Tongue (tissue), 2 donors: ENCODE data around the gene LMO3. TPM values are rescaled to one million over a fixed set of nuclear protein-coding genes. Genes with fewer than 3 reads are reported as not detected.
A peak's percentile ranks its signal among the peaks of the same experiment; 100 is the strongest.
"Not testable (repeated sequence)": the region's sequence is repeated elsewhere in the genome, so short reads cannot be mapped to it uniquely, and the experiment has no call there.

Experiments used
- DNase-seq: peaks from one replicate; pipeline ENCODE4 v3.0.0-alpha.2; 2015
- total RNA-seq: library from RNA; depleted of rRNA; stranded (reverse); fragments of >200 nt; gene quantifications from one replicate; pipeline ENCODE4 v1.2.3, GENCODE V29; 2014

The LMO3 gene
- total RNA-seq, 1 donor from 2014 or later: 7.2 TPM

DNA sequence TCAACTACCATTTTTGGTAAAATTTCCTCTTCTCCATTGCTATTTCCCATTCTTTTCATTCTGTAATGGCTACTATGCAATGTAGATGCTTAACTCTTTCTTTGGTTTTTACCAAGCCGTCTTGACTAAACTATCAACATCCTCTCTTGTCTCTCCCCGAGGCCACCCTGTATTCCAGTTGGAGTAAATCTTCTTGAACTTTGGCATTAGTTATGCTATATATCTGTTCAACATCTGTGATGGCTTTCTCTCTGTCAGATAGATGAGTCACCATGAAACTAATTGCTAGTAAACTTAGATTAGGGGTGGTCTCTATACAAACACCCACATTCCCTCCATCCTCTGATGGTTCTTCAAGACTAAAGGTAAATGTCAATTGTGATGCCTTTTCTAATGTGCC, 63.4 kb downstream of the LMO3 start:
- no peak for DNase-seq

GRCh38 chr12:16537652-16538051, 68.3 kb downstream of the LMO3 start:
- not testable (repeated sequence) for DNase-seq

DNA sequence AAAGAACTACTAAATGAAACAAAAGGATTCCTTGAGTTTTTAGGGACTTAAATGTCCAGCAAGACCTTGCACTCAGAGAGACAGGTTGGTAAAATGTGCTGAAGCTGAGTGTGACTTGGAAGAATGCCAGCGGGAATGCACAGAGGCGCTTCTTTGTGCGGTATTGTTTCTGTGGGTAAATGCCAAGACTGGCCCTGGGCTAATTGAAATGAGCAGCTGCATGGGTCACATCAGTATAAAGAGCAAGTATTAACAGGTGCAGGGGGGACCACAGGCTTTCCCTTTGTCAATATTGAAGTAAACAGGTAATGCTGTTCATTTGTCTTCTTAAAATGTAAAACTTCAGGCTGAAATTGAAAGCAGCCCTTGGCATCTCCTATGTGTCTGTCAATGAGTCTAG, 74.3 kb downstream of the LMO3 start:
- DNase-seq: peak; percentile 91

DNA sequence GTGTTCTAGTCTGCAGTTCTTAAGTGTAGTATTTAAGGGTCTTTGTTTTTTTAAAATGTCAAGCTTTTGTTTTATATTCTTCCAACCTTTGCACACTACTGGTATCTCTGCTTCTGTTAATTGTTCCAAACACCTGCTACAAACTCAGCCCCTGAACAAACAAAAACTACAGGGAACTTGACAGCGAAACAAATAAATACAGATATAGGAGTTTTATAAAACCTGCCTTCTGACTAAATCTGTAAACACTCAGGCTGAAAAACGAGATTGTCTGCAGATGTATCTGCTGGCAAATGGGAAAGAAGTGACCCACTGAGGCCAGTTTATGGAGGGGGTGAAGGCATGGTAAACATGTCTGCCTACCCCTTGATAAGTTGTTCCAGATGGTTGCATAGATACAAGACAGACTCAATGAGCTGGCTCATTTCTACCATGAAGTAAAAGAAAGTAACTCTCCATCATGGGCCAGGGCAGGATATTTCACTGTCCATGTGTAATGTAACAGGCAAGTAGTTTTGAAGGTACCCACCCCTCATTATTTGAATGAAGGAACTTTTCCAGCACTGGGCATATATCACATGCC, 75.6 kb downstream of the LMO3 start:
- DNase-seq: no peak

GRCh38 chr12:16526693-16527092, 79.3 kb downstream of the LMO3 start:
- DNase-seq: no peak

DNA sequence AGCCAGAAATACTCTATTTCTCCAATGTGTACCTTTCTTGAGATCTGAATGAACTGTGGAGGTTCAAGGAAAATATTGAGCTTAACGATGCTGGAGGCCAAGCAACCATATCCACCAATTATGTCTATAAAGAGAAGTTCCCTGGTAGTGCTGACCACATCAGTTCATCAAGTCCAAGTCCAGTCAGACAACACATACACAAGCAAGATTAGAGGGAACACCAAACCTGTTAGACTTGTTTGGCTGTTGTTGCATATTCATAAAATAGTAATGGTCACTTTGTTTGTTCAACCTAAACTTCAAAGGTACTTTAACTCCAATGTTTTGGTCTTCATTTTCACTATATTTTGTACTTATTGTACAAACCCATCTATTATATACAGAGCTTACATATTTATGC, 81.6 kb downstream of the LMO3 start:
- no peak for DNase-seq

DNA sequence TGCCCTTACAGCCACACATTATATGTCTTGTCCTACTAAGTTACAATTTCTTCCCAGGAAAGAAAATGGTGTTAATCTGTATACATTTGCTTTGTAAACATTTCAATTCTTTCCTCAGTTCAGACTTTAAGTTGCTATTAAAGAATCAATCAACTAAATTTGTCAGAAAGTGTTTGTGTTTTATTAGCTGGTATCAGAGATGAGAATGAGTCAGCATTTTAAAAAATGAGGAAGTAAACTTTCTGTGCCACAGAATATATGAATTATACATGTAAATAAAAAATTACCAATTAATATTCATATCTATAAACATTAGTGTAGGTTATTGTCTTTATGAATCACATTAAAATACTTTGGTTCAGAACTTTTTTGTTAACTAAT, 82.0 kb downstream of the LMO3 start:
- no peak for DNase-seq

- no peak for DNase-seq
These were observed 82.5 kb downstream of the LMO3 start for GRCh38 chr12:16523284-16523950.

- DNase-seq: no peak
These were observed 85.6 kb downstream of the LMO3 start for GRCh38 chr12:16520328-16520727.

DNA sequence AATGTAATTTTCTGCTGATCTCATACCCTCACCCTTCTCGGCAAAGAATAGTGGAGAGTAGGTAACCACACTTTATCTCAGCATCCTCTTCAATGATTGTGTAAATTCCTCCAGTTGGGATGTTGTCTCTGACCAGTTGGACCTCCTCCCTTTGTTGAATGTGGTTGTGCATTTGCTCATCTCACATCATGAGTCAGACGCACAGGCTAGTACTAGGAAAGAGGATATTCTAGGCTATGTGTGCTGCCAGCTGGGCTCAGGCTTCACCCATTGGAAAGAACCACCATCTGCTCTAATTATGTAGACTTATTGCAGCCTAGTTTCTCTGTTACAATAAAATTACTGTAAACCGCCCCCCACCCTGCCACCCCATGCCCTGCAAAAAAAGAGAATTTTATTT, 90.3 kb downstream of the LMO3 start:
- DNase-seq: no peak

DNA sequence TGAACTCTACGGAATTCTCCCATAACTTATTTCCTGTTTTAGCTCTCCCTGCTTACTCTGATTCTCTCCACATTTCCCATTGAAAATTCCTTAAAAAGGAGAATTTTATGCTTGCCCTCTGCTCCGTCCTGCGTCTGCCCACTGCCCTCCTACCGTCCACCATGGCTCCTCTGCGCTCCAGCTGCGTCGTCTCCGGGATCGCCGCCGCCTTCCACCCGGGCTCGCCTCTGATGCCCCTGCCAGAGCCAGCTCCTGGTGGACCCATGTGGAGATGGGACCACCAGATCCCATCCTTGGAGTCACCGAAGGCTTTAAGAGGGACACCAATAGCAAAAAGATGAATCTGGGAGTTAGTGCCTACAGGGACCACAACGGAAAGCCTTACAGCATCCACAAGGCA, 92.7 kb downstream of the LMO3 start:
- DNase-seq: no peak

DNA sequence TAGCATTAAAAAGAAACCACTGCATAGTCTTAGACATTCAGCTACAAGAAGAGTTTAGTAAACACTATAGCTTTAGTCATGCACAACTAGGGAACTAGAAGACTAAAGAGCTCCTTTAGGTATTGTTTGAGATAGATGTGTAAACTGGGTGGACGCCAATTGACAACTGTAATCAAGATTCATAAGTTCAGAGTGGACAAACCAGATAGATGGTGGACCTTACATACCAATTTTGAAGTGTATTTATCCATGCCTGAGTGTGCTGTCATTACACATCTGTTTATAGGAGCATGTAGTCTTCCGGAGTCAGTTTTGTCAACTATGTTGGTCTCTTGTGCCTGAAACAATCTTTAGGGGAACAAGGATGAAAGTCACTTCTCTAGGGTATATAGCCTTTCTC, 96.6 kb downstream of the LMO3 start:
- DNase-seq: no peak

DNA sequence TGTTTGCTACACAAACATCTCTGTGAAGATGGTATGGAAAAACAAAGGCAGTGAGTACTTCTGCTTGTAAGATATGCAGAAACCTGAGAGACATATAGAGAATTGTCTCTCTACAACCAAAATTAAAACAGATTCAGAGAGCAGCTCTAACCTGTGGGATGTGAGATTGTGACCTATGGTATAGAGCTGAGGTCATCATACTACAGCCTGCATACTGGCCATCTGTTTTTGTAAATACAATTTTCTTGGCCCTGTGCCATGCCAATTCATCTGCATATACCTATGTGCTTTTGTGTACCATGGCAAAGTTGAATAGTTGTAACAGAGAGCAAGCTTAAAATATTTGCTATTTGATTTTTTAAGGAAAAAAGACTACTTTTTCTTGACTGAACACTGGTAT, 99.6 kb downstream of the LMO3 start:
- DNase-seq: no peak

- DNase-seq: no peak
These were observed 101.8 kb downstream of the LMO3 start for GRCh38 chr12:16504200-16504599.

- DNase-seq: peak; percentile 35
These were observed 106.4 kb downstream of the LMO3 start for GRCh38 chr12:16499611-16500010.
